ENCODE results near the gene WNT1.

The WNT1 gene

DNA sequence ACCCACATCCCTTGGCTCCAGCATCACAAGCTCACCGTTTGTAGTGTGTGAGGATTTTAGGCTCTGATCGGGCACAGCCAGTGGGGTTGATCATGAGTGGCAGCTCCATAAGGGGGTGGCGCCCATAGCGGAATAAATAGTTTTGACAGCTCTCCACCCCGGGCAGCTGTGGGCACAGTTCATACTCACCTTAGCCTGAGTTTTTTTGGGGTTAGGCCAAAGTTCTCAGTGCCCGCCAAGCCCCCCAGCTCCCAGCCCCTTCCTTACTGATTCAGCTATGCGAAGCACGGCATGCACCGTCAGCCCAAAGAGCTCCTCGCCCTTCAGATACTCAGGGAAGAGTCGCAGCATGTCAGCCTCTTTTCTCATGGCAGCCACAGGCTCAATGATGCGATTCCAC, 46.4 kb downstream of the WNT1 start:
- in situ Hi-C loops (cut with HindIII; ENCODE audit: low pct_unique_long_range_greater_than_20kb, low sequenced_read_pairs), result no loop called here
- DNase-seq (ENCODE audit: low read depth in 1 of 2, low spot score in 1 of 2), result no peak
- no peak for TF ChIP-seq JUND (IDR thresholded peaks at IDR 0.05; ENCODE audit: low read depth)

DNA sequence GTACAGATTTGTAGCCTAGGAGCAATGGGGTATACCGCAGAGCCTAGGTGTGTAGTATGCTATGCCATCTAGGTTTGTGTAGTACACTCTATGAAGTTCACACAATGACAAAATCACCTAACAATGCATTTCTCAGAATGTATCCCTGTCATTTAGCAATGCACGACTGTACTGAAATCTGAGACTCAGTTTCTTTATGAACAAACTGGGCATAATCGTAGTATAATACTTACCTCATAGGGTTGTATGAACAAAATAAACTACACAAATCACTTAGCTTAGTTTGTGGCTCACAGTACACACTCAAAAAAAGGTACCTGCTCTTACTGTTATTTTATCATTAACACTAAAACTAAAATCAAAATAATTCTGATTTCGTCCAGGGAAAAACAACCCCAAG, 47.3 kb downstream of the WNT1 start:
- no peak for DNase-seq (ENCODE audit: low read depth in 1 of 2, low spot score in 1 of 2)
- TF ChIP-seq JUND (IDR thresholded peaks at IDR 0.05; ENCODE audit: low read depth), result no peak
- in situ Hi-C loops (cut with HindIII; ENCODE audit: low pct_unique_long_range_greater_than_20kb, low sequenced_read_pairs), result no loop called here

DNA sequence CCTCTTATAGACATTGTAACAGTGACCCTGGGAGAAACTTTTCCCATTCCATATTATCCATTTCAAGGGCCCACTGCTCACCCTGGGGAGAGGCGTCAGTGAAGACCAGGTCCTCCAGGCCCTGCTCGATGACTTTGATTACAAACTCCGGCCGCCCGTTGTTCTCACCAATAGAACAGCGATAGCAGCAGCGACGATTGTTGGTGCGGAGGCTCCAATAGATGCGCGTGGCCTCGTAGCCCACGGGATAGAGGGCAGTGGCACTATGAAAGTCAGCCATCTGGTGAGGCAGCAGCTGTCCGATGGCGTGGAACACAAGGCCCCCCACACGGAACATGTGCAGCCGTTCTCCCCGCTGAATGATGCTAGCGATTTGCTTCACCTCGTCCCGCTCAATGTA, 48.0 kb downstream of the WNT1 start:
- no peak for DNase-seq (ENCODE audit: low read depth in 1 of 2, low spot score in 1 of 2)
- in situ Hi-C loops (cut with HindIII; ENCODE audit: low pct_unique_long_range_greater_than_20kb, low sequenced_read_pairs), result no loop called here

DNA sequence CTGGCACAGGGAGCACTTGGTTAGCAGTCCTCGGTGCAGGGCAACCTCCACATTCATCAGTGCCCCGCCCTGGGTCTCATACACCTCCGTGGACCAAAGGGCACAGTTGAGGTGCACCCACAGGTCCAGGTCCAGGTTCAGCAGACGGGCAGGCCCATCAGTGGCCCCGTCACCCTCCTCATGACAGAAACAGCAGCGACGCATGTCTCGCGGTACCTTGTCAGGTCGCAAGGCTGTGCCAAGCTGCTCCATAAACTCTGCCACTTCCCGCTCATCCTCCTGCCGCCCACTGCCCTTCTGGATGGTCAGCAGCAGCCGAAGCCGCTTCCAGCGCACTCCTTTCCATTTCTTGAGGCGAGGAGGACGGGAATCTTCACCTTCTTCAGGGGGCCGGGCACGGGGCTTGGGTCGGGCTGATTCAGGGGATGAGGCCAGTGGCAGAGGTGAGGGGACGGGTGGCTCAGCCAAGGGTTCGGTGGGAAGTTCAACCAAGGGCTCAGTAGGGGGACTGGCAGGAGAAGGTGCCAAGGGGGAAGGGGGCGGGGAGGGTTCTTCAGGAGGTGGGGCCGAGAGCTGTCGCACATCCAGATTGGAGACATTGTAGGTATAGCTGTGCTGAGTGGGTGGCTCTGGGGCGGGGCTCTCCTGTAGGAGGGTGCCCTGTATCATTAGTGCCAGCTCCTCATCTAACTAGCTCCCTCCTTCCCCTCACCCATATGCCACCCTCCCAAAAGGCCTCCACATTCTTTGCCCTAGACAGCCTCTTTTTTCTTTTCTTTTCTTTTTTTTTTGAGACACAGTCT, 48.8 kb downstream of the WNT1 start:
- no peak for DNase-seq (ENCODE audit: low read depth in 1 of 2, low spot score in 1 of 2)
- in situ Hi-C loops (cut with HindIII; ENCODE audit: low pct_unique_long_range_greater_than_20kb, low sequenced_read_pairs), result no loop called here
- no peak for TF ChIP-seq JUND (IDR thresholded peaks at IDR 0.05; ENCODE audit: low read depth)

More for the DNA sequence above, 48.0 kb downstream of the WNT1 start:
- no peak for TF ChIP-seq JUND (IDR thresholded peaks at IDR 0.05; ENCODE audit: low read depth)

DNA sequence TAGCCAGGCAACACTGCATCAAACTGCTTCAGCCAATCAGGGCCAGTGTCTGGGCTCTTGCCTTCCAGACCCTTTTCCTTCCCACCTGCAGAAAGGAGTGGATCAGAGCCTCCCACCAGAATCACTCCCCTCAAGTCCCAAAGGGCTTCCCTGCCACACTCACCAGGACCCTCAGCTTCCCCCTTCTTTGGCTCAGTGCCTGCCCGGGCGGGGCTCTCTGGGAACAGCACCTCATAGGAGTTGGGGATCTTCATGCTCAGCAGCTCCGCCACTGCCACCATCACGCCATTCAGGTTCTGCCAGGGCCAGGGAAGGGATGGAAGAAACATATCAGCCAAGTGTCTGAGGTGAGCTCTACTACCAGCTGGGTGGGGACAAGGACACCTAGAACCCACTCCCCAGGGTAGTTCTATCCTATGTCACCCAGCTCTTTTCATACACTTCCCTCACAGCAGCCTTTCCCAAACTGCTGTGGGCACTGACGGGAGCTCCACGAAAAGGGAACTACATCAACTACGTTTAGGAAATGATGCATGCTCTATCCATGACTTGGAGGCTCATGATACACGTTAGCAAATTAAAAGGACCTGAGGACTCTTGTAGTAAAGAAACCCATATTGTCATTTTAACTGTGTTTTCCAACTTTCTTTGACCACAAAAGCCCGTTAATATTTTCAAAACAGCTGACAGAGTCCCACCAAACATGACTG, 49.9 kb downstream of the WNT1 start:
- no peak for TF ChIP-seq JUND (IDR thresholded peaks at IDR 0.05; ENCODE audit: low read depth)
- in situ Hi-C loops (cut with HindIII; ENCODE audit: low pct_unique_long_range_greater_than_20kb, low sequenced_read_pairs), result no loop called here
- DNase-seq (ENCODE audit: low read depth in 1 of 2, low spot score in 1 of 2), result no peak

DNA sequence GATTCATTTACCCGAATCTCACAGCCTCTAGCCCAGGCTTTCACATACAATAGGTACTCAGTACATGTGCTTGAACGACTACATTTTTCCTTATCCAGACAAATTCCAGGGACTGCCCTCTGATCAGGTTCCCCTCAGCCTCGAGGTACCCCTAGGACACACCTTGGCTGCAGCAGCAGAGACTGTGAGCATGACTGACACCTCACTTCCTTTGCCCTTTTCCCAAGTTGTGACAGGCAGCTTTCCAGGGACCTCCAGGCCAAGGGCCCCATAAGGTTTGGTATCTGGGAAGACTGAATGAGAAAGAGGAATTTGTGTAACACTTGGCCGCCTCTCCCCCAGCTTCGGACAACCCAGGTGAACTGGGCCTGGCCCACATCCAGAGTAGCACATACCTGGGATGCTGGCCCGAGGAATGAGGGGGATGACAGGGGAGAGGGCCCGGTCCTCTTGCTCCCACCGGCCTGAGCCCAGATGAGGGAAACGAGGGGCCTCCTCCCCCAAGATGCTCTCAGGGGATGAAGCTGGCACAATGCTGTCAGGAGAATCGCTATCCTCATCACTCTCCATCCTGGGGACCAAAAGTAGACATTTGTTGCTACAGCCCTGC, 50.6 kb downstream of the WNT1 start:
- TF ChIP-seq JUND (IDR thresholded peaks at IDR 0.05; ENCODE audit: low read depth), result no peak
- no peak for DNase-seq (ENCODE audit: low read depth in 1 of 2, low spot score in 1 of 2)
- in situ Hi-C loops (cut with HindIII; ENCODE audit: low pct_unique_long_range_greater_than_20kb, low sequenced_read_pairs), result no loop called here

DNA sequence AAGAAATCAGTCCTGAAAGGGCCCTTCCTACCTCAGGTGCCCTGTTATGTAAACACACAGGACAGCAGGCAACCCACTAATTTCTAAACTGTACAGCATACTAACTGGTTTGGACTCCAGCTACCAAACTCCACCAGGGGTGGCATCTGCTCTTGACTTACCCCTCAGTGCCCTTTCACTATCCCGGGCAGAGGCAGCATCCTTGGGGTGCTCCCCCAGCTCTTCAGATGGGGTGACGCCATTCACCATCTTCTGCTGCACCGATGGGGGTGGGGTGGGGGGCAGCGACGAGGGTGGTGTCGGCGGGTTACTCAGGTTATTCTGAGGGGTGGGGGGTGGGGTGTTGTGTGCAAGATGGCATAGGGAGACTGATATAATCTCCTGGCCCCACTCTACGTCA, 52.0 kb downstream of the WNT1 start:
- in situ Hi-C loops (cut with HindIII; ENCODE audit: low pct_unique_long_range_greater_than_20kb, low sequenced_read_pairs), result no loop called here
- TF ChIP-seq JUND (IDR thresholded peaks at IDR 0.05; ENCODE audit: low read depth), result no peak

DNA sequence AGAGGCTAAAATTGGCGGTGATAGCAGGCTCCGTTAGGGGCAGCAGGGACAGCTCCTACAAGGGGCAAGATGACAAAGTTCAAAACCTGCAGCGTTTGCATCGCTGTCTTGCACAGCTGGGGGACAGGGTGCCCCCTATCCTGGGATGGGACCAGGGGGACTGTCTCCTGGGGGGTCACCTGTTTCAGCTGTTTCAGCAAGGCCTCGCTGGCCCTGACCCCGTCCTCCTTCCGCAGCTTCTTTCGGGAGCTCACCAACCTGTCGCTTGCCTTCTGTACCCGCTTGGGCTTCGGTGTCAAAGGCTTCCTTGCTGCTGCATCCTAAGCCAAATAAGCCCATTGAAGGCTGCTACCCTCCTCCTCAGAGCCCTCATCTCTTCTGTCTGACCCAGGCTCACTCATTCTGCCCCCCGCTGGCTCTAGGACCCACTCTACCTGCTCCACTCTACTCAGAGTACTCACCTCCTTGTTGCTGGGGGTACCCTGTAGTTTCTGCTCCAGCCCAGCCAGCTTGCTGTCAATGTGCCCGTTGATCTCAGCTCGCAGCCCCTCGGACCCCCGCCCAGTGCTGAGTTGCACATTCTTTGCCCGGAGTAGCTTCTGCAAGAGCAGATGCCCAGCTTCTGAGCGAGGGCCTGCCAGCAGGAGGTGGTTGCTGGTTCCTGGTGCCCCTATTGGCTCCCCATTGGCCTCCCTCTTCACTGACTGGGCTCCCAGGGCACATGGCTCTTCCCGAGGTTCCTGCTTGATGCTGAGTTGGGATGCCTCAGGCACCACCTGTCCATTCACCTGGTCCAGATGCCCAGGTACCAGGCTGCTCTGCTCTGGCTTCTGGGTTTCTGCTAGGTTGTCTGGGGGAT, 52.8 kb downstream of the WNT1 start:
- in situ Hi-C loops (cut with HindIII; ENCODE audit: low pct_unique_long_range_greater_than_20kb, low sequenced_read_pairs), result no loop called here
- TF ChIP-seq JUND (IDR thresholded peaks at IDR 0.05; ENCODE audit: low read depth), result no peak
- DNase-seq (ENCODE audit: low read depth in 1 of 2, low spot score in 1 of 2), result no peak

More for the DNA sequence above, 52.0 kb downstream of the WNT1 start:
- no peak for DNase-seq (ENCODE audit: low read depth in 1 of 2, low spot score in 1 of 2)

DNA sequence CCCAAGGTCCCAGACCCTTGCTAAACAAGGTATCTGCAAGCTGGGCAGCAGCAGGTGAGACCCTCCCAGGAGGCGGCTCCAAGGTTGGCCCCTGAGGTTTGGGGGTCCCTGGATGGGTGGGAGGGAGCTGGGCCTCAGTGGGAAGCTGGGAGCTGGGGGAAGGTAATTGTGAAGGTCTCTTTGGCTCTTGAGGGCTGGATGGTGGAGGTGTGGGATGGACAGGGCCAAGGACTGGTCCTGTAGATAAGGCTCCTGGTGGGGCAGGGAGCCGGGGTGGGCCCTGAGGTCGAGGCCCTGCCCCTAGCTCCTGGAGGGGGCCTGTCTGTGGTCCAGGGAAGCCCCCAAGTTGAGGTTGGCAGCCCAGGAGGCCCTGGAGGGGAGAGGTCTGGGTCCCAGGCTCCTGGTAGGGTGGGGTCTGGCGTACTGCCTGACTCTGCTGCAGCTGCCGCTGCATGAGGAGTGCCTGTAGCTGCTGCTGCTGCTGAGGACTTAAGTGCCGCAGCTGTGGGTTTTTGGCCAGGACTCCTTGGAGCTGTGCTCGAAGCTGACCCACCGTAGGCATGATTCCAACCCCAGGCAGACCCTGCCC, 53.5 kb downstream of the WNT1 start:
- in situ Hi-C loops (cut with HindIII; ENCODE audit: low pct_unique_long_range_greater_than_20kb, low sequenced_read_pairs), result no loop called here
- no peak for TF ChIP-seq JUND (IDR thresholded peaks at IDR 0.05; ENCODE audit: low read depth)
- no peak for DNase-seq (ENCODE audit: low read depth in 1 of 2, low spot score in 1 of 2)
